A549 (cell line): ENCODE measurements around the gene INSL3. TPM values are rescaled to one million over a fixed set of nuclear protein-coding genes. Genes with fewer than 3 reads are reported as not detected.
"Not testable (repeated sequence)": the region's sequence is repeated elsewhere in the genome, so short reads cannot be mapped to it uniquely, and the experiment has no call there.

Source experiments
- ATAC-seq, 2 experiments: fragments of 200-7000 bp in 1 of 2; fragments of >200 bp in 1 of 2; cut with Nextera tagmentation in 1 of 2; cut with Tn5 transposase in 1 of 2; 3 replicates each; pipeline versions ENCODE4 v1.8.0 to v1.9.1; 2018 to 2020; ENCODE audit warnings: mild to moderate bottlenecking in 1 of 2, moderate library complexity in 1 of 2
- CTCF ChIA-PET: fragments of 300-600 bp; sonication (Branson Sonifier 250); formaldehyde crosslinking; extraction: SDS; loops from one replicate; lab custom pipeline; 2021; ENCODE audit warnings: antibody characterized with exemption, inconsistent platforms; lab: Yijun Ruan, JAX
- POLR2A ChIA-PET: fragments of 350-600 bp; formaldehyde crosslinking; extraction: SDS; loops from one replicate; lab custom pipeline; 2021; ENCODE audit warnings: antibody characterized with exemption, inconsistent platforms; lab: Yijun Ruan, JAX
- DNase-seq, 2 experiments: peaks; one replicate each; pipeline versions ENCODE4 v3.0.0 to v3.0.0-alpha.2; 2011 to 2016; ENCODE audit warnings: low read depth in 1 of 2, low spot score in 1 of 2
- FAIRE-seq: peaks from 2 replicates; lab custom pipeline; 2011; peaks lifted over from hg19 to GRCh38; lab: Jason Lieb, UNC
- H3K27ac ChIP-seq, 2 experiments: fragments of >200 bp; sonication (Bioruptor Twin); formaldehyde crosslinking; 3 replicates each; pipeline ENCODE4 v1.5.1; 2016 to 2017
- H3K4me1 ChIP-seq: fragments of >200 bp; sonication (Bioruptor Twin); formaldehyde crosslinking; 3 replicates; pipeline ENCODE4 v1.6.1; 2016
- H3K4me2 ChIP-seq: fragments of >200 bp; sonication (Bioruptor Twin); formaldehyde crosslinking; 3 replicates; pipeline ENCODE4 v1.6.1; 2016
- H3K4me3 ChIP-seq: fragments of >200 bp; sonication (Bioruptor Twin); formaldehyde crosslinking; 3 replicates; pipeline ENCODE4 v1.5.1; 2016
- H3K9me3 ChIP-seq: fragments of >200 bp; sonication (Bioruptor Twin); formaldehyde crosslinking; 3 replicates; pipeline ENCODE4 v1.6.1; 2016
- CBX2 ChIP-seq: fragments of 200-600 bp; sonication (generic); IDR thresholded peaks from 2 replicates; pipeline ENCODE4 v1.6.1; 2016; ENCODE audit warnings: low read depth, mild to moderate bottlenecking, borderline replicate concordance
- CTCF ChIP-seq: fragments of >200 bp; sonication (Bioruptor Twin); formaldehyde crosslinking; IDR thresholded peaks from 3 replicates; pipeline ENCODE4 v1.5.1; 2016
- ELK1 ChIP-seq: fragments of 150-350 bp; IDR thresholded peaks from 2 replicates; pipeline ENCODE4 v1.6.1; 2014; ENCODE audit warnings: low read depth, mild to moderate bottlenecking, low read length
- FOSL2 ChIP-seq, 2 experiments: fragments of 450-650 bp in 1 of 2; fragments of >200 bp in 1 of 2; sonication (Bioruptor Twin) in 1 of 2; formaldehyde crosslinking; IDR thresholded peaks; 2 replicates each; pipeline versions ENCODE4 v1.5.0 to v1.6.1; 2016 to 2020; ENCODE audit warnings: mild to moderate bottlenecking in 1 of 2, moderate library complexity in 1 of 2
- HMGXB4 ChIP-seq: fragments of 250-450 bp; sonication (Bioruptor Pico); IDR thresholded peaks from 2 replicates; pipeline ENCODE4 v1.5.0; 2021; ENCODE audit warnings: mild to moderate bottlenecking, moderate library complexity, borderline replicate concordance
- KDM5A ChIP-seq: fragments of 200-600 bp; sonication (generic); IDR thresholded peaks from 2 replicates; pipeline ENCODE4 v1.6.1; 2016; ENCODE audit warnings: antibody characterized with exemption, mild to moderate bottlenecking
- MAFK ChIP-seq: fragments of 450-650 bp; IDR thresholded peaks from 2 replicates; pipeline ENCODE4 v1.6.1; 2014; ENCODE audit not compliant: partially characterized antibody
- PBX3 ChIP-seq: IDR thresholded peaks from 2 replicates; pipeline ENCODE4 v1.6.1; 2012
- RAD21 ChIP-seq, 2 experiments: fragments of >200 bp in 1 of 2; sonication (Bioruptor Twin) in 1 of 2; formaldehyde crosslinking in 1 of 2; IDR thresholded peaks in 1 of 2; conservative IDR thresholded peaks in 1 of 2; 2 replicates in 1 of 2; 3 replicates in 1 of 2; pipeline ENCODE4 v1.6.1; 2012 to 2018; ENCODE audit warnings: inconsistent platforms in 1 of 2
- SMC3 ChIP-seq: fragments of >200 bp; sonication (Bioruptor Twin); formaldehyde crosslinking; IDR thresholded peaks from 3 replicates; pipeline ENCODE4 v1.6.1; 2018; ENCODE audit warnings: inconsistent platforms
- USF2 ChIP-seq: fragments of 450-650 bp; IDR thresholded peaks from 2 replicates; pipeline ENCODE4 v1.6.1; 2014; ENCODE audit warnings: antibody characterized with exemption
- ZC3H11A ChIP-seq: fragments of 450-650 bp; IDR thresholded peaks from 2 replicates; pipeline ENCODE4 v1.6.1; 2014; ENCODE audit warnings: antibody characterized with exemption, mild to moderate bottlenecking
- ZFP36 ChIP-seq: fragments of 450-650 bp; IDR thresholded peaks from 2 replicates; pipeline ENCODE4 v1.6.1; 2014; ENCODE audit warnings: borderline replicate concordance; ENCODE audit not compliant: partially characterized antibody
- WGBS: methylation state at CpG from one replicate; pipeline ENCODE4 v1.1.6; 2017; ENCODE audit errors: missing lambda C conversion rate; 5-methylcytosine and 5-hydroxymethylcytosine counted together
- polyA plus RNA-seq, 4 experiments: library from polyadenylated mRNA; depleted of rRNA in 3 of 4; stranded (reverse); fragments of >200 nt; fragmentation: RNase III in 1 of 4; extraction: RNeasy Plus Mini Kit Qiagen cat#74134 plus additional on column Dnase treatment in 1 of 4; gene quantifications; 2 replicates in 3 of 4; 3 replicates in 1 of 4; pipeline ENCODE4 v1.2.3, GENCODE V29; 2011 to 2017

INSL3 gene
- polyA plus RNA-seq, 2 of the 4 experiments (the other 2 are of a cell fraction), result 0.25 to 0.27 TPM

GRCh38 chr19:17787274-17787913 lies 33.9 kb downstream of the INSL3 start:
- DNase-seq, result no peak
- no peak overlapping the region for H3K4me3 ChIP-seq
- peaks cover 19% of the 10 kb centered on the region for H3K4me1 ChIP-seq
- no peak for ATAC-seq
- H3K9me3 ChIP-seq, result no peaks in the 10 kb centered on the region
- ChIA-PET POLR2A (no interaction called here), CTCF (interaction anchor here (0.6 to 1.3 kb wide), 2 partner anchors 21 to 65 kb away, joined by 3 to 5 read pairs; no protein-coding TSS in a partner anchor)
- no peak overlapping the region for H3K27ac ChIP-seq
- H3K4me2 ChIP-seq, result no peak overlapping the region
- no peak for FAIRE-seq
- TF ChIP-seq SMC3, result no peak
- TF ChIP-seq MAFK, result no peak
- no peak for TF ChIP-seq HMGXB4
- WGBS, result 100% methylated on average over 8 of the region's 14 CpGs

- H3K27ac ChIP-seq, result 0 out of 6 replicates have a peak overlapping the region, but pooled peaks of 1 of the 2 experiments have one; percentile 41
- peaks cover 4% of the 10 kb centered on the region; the same call in 1 of the 3 replicates for H3K4me1 ChIP-seq
- no peak for FAIRE-seq
- TF ChIP-seq RAD21 (conservative IDR thresholded peaks at IDR 0.05 in 1 of 2, IDR thresholded peaks at IDR 0.05 in 1 of 2) (peak; percentile 55 to 58), ZFP36 (no peak), SMC3 (peak; percentile 39; the same call in 1 of the 3 replicates), KDM5A (no peak), CTCF (peak; percentile 64)
- WGBS, result 39% methylated on average over 15 of the region's 32 CpGs
- ATAC-seq, result peak; percentile 42 to 70
- no peak overlapping the region for H3K4me2 ChIP-seq
- POLR2A ChIA-PET, result no interaction called here
- no peaks in the 10 kb centered on the region for H3K9me3 ChIP-seq
- CTCF ChIA-PET, result interaction anchor here (0.5 to 3.9 kb wide), 21 partner anchors 7 to 524 kb away, joined by 3 to 19 read pairs (median 3); partner anchors contain the start of genes B3GNT3 and FCHO1
- DNase-seq, result peak; percentile 70 to 76
- no peak overlapping the region for H3K4me3 ChIP-seq
These were observed 36.9 kb downstream of the INSL3 start for GRCh38 chr19:17784201-17785008.

GRCh38 chr19:17783721-17784120 lies 37.6 kb downstream of the INSL3 start:
- 0 out of 6 replicates have a peak overlapping the region, but pooled peaks of 1 of the 2 experiments have one; percentile 41 for H3K27ac ChIP-seq

GRCh38 chr19:17780781-17781180 lies 40.5 kb downstream of the INSL3 start:
- Histone ChIP-seq H3K4me3 (no peak overlapping the region), H3K27ac (no peak overlapping the region), H3K9me3 (no peaks in the 10 kb centered on the region), H3K4me1 (peaks cover 4% of the 10 kb centered on the region; the same call in 1 of the 3 replicates), H3K4me2 (no peak overlapping the region)
- FAIRE-seq (no peak), ATAC-seq (no peak), DNase-seq (no peak)
- CTCF ChIA-PET, result interaction anchor here (0.9 kb wide), 1 partner anchor 79 kb away, joined by 4 read pairs; the partner anchor contains the start of gene RPL18A
- TF ChIP-seq ELK1 (no peak), FOSL2 (IDR thresholded peaks at IDR 0.05) (no peak), FOSL2 (CRISPR knock-in tag; IDR thresholded peaks at IDR 0.05) (no peak), ZC3H11A (no peak), USF2 (no peak), PBX3 (no peak), ZFP36 (peak; percentile 52), CBX2 (no peak)
- POLR2A ChIA-PET, result no interaction called here
- 96% methylated on average over 2 of the region's 2 CpGs for WGBS

More at GRCh38 chr19:17783721-17784120, 37.6 kb downstream of the INSL3 start:
- DNase-seq, H3K4me3 ChIP-seq, H3K4me1 ChIP-seq, POLR2A ChIA-PET, ATAC-seq, FAIRE-seq, H3K9me3 ChIP-seq, H3K4me2 ChIP-seq: not testable (repeated sequence)
- 91% methylated on average over 3 of the region's 5 CpGs for whole genome bisulfite sequencing
- CTCF ChIA-PET, result interaction anchor here (0.9 to 3.9 kb wide), 15 partner anchors 8 to 524 kb away, joined by 3 to 19 read pairs (median 4); partner anchors contain the start of genes B3GNT3 and FCHO1
